ENCODE data around the gene ZNF789. TPM values are rescaled to one million over a fixed set of nuclear protein-coding genes. Genes with fewer than 3 reads are reported as not detected.

ZNF789 gene
- total and polyA plus RNA-seq, 2 of the 13 experiments (the other 11 are each of a cell fraction or from before 2014, with no cell fraction given) = 19.8 to 25.1 TPM

DNA sequence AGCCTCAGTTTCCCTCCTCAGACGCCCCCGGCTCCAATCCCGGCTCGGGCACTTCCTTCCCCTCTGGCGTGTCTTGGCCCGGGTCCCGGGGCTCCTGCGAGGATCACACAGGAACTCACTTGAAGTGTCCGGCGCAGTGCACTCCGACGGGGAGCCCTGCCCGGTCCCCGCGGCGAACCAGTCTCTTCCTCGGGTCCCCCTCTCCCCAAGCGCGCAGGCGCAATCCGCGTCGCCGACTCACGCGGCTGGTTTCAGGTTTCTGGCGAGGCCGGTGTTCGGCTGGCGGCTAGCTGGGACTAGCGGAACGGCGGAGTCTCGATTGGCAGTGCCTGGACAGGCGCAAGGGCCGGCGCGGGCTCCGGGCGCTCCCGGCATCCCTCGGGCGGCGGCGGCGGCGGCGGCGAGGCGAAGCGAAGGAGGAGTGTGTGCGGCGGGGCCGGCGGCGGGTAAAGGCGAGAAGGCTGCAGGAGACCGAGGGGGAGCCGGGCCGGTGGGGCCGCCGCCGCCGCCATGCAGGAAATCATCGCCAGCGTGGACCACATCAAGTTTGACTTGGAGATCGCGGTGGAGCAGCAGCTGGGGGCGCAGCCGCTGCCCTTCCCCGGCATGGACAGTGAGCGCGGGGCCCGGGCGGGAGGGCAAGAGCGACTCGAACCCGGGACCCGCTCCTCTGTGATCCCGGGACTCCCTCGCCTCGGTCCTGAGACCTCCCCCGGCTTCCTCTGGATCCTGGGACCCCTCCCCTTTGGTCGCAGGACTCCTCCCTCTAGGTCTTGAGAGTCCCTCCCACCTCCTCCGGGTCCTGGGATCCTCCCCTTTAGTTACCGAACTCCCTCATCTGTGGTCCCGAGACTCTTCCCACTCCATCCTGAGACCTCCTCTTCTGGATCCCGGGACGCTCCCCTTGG is 33.9 kb upstream of the ZNF789 start, which contains the start of the genes CPSF4 and PTCD1 (continued):
- peak; percentile 57; the same call in 1 of the 2 replicates for TF ChIP-seq ZNF616 (CRISPR knock-in tag; IDR thresholded peaks at IDR 0.05; ENCODE audit: low read depth)
- TF ChIP-seq, protein P1, sequence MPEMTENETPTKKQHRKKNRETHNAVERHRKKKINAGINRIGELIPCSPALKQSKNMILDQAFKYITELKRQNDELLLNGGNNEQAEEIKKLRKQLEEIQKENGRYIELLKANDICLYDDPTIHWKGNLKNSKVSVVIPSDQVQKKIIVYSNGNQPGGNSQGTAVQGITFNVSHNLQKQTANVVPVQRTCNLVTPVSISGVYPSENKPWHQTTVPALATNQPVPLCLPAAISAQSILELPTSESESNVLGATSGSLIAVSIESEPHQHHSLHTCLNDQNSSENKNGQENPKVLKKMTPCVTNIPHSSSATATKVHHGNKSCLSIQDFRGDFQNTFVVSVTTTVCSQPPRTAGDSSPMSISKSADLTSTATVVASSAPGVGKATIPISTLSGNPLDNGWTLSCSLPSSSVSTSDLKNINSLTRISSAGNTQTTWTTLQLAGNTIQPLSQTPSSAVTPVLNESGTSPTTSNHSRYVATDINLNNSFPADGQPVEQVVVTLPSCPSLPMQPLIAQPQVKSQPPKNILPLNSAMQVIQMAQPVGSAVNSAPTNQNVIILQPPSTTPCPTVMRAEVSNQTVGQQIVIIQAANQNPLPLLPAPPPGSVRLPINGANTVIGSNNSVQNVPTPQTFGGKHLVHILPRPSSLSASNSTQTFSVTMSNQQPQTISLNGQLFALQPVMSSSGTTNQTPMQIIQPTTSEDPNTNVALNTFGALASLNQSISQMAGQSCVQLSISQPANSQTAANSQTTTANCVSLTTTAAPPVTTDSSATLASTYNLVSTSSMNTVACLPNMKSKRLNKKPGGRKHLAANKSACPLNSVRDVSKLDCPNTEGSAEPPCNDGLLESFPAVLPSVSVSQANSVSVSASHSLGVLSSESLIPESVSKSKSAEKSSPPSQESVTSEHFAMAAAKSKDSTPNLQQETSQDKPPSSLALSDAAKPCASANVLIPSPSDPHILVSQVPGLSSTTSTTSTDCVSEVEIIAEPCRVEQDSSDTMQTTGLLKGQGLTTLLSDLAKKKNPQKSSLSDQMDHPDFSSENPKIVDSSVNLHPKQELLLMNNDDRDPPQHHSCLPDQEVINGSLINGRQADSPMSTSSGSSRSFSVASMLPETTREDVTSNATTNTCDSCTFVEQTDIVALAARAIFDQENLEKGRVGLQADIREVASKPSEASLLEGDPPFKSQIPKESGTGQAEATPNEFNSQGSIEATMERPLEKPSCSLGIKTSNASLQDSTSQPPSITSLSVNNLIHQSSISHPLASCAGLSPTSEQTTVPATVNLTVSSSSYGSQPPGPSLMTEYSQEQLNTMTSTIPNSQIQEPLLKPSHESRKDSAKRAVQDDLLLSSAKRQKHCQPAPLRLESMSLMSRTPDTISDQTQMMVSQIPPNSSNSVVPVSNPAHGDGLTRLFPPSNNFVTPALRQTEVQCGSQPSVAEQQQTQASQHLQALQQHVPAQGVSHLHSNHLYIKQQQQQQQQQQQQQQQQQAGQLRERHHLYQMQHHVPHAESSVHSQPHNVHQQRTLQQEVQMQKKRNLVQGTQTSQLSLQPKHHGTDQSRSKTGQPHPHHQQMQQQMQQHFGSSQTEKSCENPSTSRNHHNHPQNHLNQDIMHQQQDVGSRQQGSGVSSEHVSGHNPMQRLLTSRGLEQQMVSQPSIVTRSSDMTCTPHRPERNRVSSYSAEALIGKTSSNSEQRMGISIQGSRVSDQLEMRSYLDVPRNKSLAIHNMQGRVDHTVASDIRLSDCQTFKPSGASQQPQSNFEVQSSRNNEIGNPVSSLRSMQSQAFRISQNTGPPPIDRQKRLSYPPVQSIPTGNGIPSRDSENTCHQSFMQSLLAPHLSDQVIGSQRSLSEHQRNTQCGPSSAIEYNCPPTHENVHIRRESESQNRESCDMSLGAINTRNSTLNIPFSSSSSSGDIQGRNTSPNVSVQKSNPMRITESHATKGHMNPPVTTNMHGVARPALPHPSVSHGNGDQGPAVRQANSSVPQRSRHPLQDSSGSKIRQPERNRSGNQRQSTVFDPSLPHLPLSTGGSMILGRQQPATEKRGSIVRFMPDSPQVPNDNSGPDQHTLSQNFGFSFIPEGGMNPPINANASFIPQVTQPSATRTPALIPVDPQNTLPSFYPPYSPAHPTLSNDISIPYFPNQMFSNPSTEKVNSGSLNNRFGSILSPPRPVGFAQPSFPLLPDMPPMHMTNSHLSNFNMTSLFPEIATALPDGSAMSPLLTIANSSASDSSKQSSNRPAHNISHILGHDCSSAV (CRISPR knock-in tag; IDR thresholded peaks at IDR 0.05; ENCODE audit: borderline replicate concordance) = no peak
- peak; percentile 85; the same call in 1 of the 2 replicates for TF ChIP-seq ZNF747 (CRISPR knock-in tag; IDR thresholded peaks at IDR 0.05; ENCODE audit: borderline replicate concordance)
- TF ChIP-seq, protein P2, sequence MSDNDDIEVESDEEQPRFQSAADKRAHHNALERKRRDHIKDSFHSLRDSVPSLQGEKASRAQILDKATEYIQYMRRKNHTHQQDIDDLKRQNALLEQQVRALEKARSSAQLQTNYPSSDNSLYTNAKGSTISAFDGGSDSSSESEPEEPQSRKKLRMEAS (IDR thresholded peaks at IDR 0.05) = peak; percentile 95
- TF ChIP-seq ZNF652 (CRISPR knock-in tag; IDR thresholded peaks at IDR 0.05; ENCODE audit: borderline replicate concordance, low read depth) = no peak
- peak; percentile 75; the same call in 1 of the 2 replicates for TF ChIP-seq ZNF337 (CRISPR knock-in tag; IDR thresholded peaks at IDR 0.05; ENCODE audit: borderline replicate concordance, low read depth)
- TF ChIP-seq MAZ (IDR thresholded peaks at IDR 0.05; ENCODE audit: borderline replicate concordance, low read depth, low read length) = 0 out of 2 replicates have a peak, but pooled peaks have one; percentile 23
- peak; percentile 93 for TF ChIP-seq MAZ (CRISPR knock-in tag; IDR thresholded peaks at IDR 0.05; ENCODE audit: low read depth)
- no peak for TF ChIP-seq ZFP36L2 (CRISPR knock-in tag; IDR thresholded peaks at IDR 0.05)
- no peak for TF ChIP-seq RAD21 (CRISPR knock-in tag; IDR thresholded peaks at IDR 0.05)
- TF ChIP-seq SNAPC2 (CRISPR knock-in tag; IDR thresholded peaks at IDR 0.05) = peak; percentile 88; the same call in 1 of the 2 replicates
- TF ChIP-seq ZNF644 (CRISPR knock-in tag; IDR thresholded peaks at IDR 0.05; ENCODE audit: low read depth) = no peak
- TF ChIP-seq NR1H2 (CRISPR knock-in tag; IDR thresholded peaks at IDR 0.05; ENCODE audit: borderline replicate concordance, low read depth) = no peak
- TF ChIP-seq, protein P3, sequence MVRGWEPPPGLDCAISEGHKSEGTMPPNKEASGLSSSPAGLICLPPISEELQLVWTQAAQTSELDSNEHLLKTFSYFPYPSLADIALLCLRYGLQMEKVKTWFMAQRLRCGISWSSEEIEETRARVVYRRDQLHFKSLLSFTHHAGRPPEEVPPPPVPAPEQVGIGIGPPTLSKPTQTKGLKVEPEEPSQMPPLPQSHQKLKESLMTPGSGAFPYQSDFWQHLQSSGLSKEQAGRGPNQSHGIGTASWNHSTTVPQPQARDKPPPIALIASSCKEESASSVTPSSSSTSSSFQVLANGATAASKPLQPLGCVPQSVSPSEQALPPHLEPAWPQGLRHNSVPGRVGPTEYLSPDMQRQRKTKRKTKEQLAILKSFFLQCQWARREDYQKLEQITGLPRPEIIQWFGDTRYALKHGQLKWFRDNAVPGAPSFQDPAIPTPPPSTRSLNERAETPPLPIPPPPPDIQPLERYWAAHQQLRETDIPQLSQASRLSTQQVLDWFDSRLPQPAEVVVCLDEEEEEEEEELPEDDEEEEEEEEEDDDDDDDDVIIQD (CRISPR knock-in tag; IDR thresholded peaks at IDR 0.05; ENCODE audit: low read depth) = 0 out of 2 replicates have a peak, but pooled peaks have one; percentile 29
- peak; percentile 93 for TF ChIP-seq MYC (CRISPR knock-in tag; IDR thresholded peaks at IDR 0.05; ENCODE audit: borderline replicate concordance)
- TF ChIP-seq SRSF1 (optimal IDR thresholded peaks at IDR 0.05; ENCODE audit: low read depth, low read length) = peak; percentile 90
- TF ChIP-seq SAP130 (CRISPR knock-in tag; IDR thresholded peaks at IDR 0.05; ENCODE audit: low read depth) = peak; percentile 93
- TF ChIP-seq HOXA9 (CRISPR knock-in tag; IDR thresholded peaks at IDR 0.05; ENCODE audit: borderline replicate concordance) = 0 out of 2 replicates have a peak, but pooled peaks have one; percentile 68
- peak; percentile 93 for TF ChIP-seq ZNF263 (CRISPR knock-in tag; IDR thresholded peaks at IDR 0.05)
- peak; percentile 85; the same call in 1 of the 2 replicates for TF ChIP-seq ZNF235 (CRISPR knock-in tag; IDR thresholded peaks at IDR 0.05; ENCODE audit: borderline replicate concordance)

Measured in HepG2 (cell line).